Liver (tissue), 9 donors: ENCODE results near the gene DCHS2. TPM values are rescaled to one million over a fixed set of nuclear protein-coding genes. Genes with fewer than 3 reads are reported as not detected.

Experiments
- DNase-seq: peaks from one replicate; pipeline ENCODE4 v3.0.0-alpha.2; 2017; ENCODE audit warnings: low spot score
- H3K27ac ChIP-seq, 2 donors: one replicate each; pipeline ENCODE4 v1.7.0; 2013; ENCODE audit warnings: inconsistent platforms in 2 of 2, low read length in 2 of 2, control low read depth in 1 of 2, low read depth in 1 of 2, mild to moderate bottlenecking in 1 of 2
- H3K27me3 ChIP-seq, 4 donors: one replicate each; pipeline versions ENCODE4 v1.6.1 to v1.7.0; 2013; ENCODE audit warnings: low read length in 3 of 4, inconsistent platforms in 1 of 4, mild to moderate bottlenecking in 1 of 4, moderate library complexity in 1 of 4; ENCODE audit not compliant: control insufficient read depth in 4 of 4, insufficient read depth in 4 of 4
- H3K36me3 ChIP-seq, 4 donors: one replicate each; pipeline versions ENCODE4 v1.6.1 to v1.7.0; 2013; ENCODE audit warnings: low read length in 3 of 4, mild to moderate bottlenecking in 3 of 4, low read depth in 1 of 4, moderate library complexity in 1 of 4; ENCODE audit not compliant: control insufficient read depth in 4 of 4, insufficient read depth in 3 of 4
- H3K4me1 ChIP-seq, 4 donors: one replicate each; pipeline versions ENCODE4 v1.6.1 to v1.7.0; 2013; ENCODE audit warnings: low read length in 3 of 4, mild to moderate bottlenecking in 3 of 4, moderate library complexity in 1 of 4; ENCODE audit not compliant: control insufficient read depth in 4 of 4, insufficient read depth in 4 of 4
- H3K4me3 ChIP-seq, 3 donors: one replicate each; pipeline versions ENCODE4 v1.6.1 to v1.7.0; 2013; ENCODE audit warnings: low read length in 3 of 3, control low read depth in 1 of 3, low read depth in 1 of 3, mild to moderate bottlenecking in 1 of 3
- H3K9ac ChIP-seq, 2 donors: one replicate each; pipeline ENCODE4 v1.7.0; 2013; ENCODE audit warnings: low read length in 2 of 2, mild to moderate bottlenecking in 2 of 2, moderate library complexity in 2 of 2, control low read depth in 1 of 2, low read depth in 1 of 2
- H3K9me3 ChIP-seq, 4 donors: one replicate each; pipeline versions ENCODE4 v1.6.1 to v1.7.0; 2013; ENCODE audit warnings: low read length in 3 of 4; ENCODE audit not compliant: control insufficient read depth in 4 of 4
- EGR1 ChIP-seq, 2 donors: IDR thresholded peaks; 2 replicates each; pipeline ENCODE4 v1.6.1; 2016 to 2018; ENCODE audit warnings: antibody characterized with exemption in 2 of 2, low read depth in 2 of 2
- FOXA1 ChIP-seq: IDR thresholded peaks from 2 replicates; pipeline ENCODE4 v1.6.1; 2016; ENCODE audit warnings: antibody characterized with exemption
- FOXA2 ChIP-seq: IDR thresholded peaks from 2 replicates; pipeline ENCODE4 v1.6.1; 2016; ENCODE audit warnings: antibody characterized with exemption
- HNF4A ChIP-seq, 2 donors: conservative IDR thresholded peaks; 2 replicates each; pipeline ENCODE4 v1.6.1; 2016; ENCODE audit warnings: antibody characterized with exemption in 2 of 2, mild to moderate bottlenecking in 2 of 2
- HNF4G ChIP-seq: IDR thresholded peaks from 2 replicates; pipeline ENCODE4 v1.6.1; 2016; ENCODE audit warnings: antibody characterized with exemption
- NR2F2 ChIP-seq: IDR thresholded peaks from 2 replicates; pipeline ENCODE4 v1.6.1; 2016; ENCODE audit warnings: antibody characterized with exemption
- REST ChIP-seq: IDR thresholded peaks from 2 replicates; pipeline ENCODE4 v1.6.1; 2016; ENCODE audit warnings: antibody characterized with exemption, mild to moderate bottlenecking
- RXRA ChIP-seq, 2 donors: IDR thresholded peaks; 2 replicates each; pipeline ENCODE4 v1.6.1; 2017 to 2018; ENCODE audit warnings: antibody characterized with exemption in 2 of 2, mild to moderate bottlenecking in 1 of 2
- SP1 ChIP-seq: IDR thresholded peaks from 2 replicates; pipeline ENCODE4 v1.6.1; 2018; ENCODE audit warnings: antibody characterized with exemption, mild to moderate bottlenecking
- TAF1 ChIP-seq: conservative IDR thresholded peaks from 2 replicates; pipeline ENCODE4 v1.6.1; 2016; ENCODE audit warnings: antibody characterized with exemption, mild to moderate bottlenecking
- YY1 ChIP-seq: IDR thresholded peaks from 2 replicates; pipeline ENCODE4 v1.6.1; 2016; ENCODE audit warnings: antibody characterized with exemption, mild to moderate bottlenecking
- ZBTB33 ChIP-seq: IDR thresholded peaks from 2 replicates; pipeline ENCODE4 v1.6.1; 2016; ENCODE audit warnings: antibody characterized with exemption
- WGBS: extraction: QIAGEN DNeasy Blood & Tissue Kit; methylation state at CpG from one replicate; pipeline ENCODE4 v1.1.7; 2013; 5-methylcytosine and 5-hydroxymethylcytosine counted together
- polyA plus RNA-seq, 2 donors: library from polyadenylated mRNA; stranded (reverse) in 1 of 2; unstranded in 1 of 2; fragments of 200-250 nt in 1 of 2; fragments of >200 nt in 1 of 2; fragmentation: Nextera tagmentation in 1 of 2; extraction: Ambion mirVana in 1 of 2; gene quantifications; one replicate each; pipeline versions ENCODE4 v1.2.1 to v1.2.3, GENCODE V29; 2013 to 2015
- total RNA-seq, 2 donors: library from RNA; depleted of rRNA; stranded (reverse); fragments of >200 nt; gene quantifications; one replicate each; pipeline ENCODE4 v1.2.3, GENCODE V29; 2014
- TF ChIP-seq, protein P1 (sequence below): fragments of 150-350 bp; IDR thresholded peaks from 2 replicates; pipeline ENCODE4 v1.5.1; 2017; ENCODE audit warnings: improper control_type of control experiment, low read depth, low read length; ENCODE audit not compliant: missing input control
- TF ChIP-seq, protein P2 (sequence below): IDR thresholded peaks from 2 replicates; pipeline ENCODE4 v1.6.1; 2016; ENCODE audit warnings: antibody characterized with exemption
- donor health status: healthy.
- donor health status: healthy.
- donor health status: healthy.
- donor health status: healthy.
- donor health status: healthy.

DCHS2 gene
- total and polyA plus RNA-seq, 4 donors = 0.07 to 0.50 (median 0.09) TPM; not detected in 1

- DNase-seq = no peak
- H3K9me3 ChIP-seq = no peaks in the 10 kb centered on the region
- H3K27ac ChIP-seq = no peak overlapping the region
- H3K9ac ChIP-seq = no peak overlapping the region
- peaks cover 1 to 14% (median 6%) of the 10 kb centered on the region in 4 donors for H3K4me1 ChIP-seq
- H3K27me3 ChIP-seq = no peaks in the 10 kb centered on the region
- no peak overlapping the region for H3K4me3 ChIP-seq
- no peak for TF ChIP-seq NR2F2
- no peak for TF ChIP-seq TAF1
- TF ChIP-seq ZBTB33 = no peak
- TF ChIP-seq SP1 = no peak
- TF ChIP-seq, protein P1, sequence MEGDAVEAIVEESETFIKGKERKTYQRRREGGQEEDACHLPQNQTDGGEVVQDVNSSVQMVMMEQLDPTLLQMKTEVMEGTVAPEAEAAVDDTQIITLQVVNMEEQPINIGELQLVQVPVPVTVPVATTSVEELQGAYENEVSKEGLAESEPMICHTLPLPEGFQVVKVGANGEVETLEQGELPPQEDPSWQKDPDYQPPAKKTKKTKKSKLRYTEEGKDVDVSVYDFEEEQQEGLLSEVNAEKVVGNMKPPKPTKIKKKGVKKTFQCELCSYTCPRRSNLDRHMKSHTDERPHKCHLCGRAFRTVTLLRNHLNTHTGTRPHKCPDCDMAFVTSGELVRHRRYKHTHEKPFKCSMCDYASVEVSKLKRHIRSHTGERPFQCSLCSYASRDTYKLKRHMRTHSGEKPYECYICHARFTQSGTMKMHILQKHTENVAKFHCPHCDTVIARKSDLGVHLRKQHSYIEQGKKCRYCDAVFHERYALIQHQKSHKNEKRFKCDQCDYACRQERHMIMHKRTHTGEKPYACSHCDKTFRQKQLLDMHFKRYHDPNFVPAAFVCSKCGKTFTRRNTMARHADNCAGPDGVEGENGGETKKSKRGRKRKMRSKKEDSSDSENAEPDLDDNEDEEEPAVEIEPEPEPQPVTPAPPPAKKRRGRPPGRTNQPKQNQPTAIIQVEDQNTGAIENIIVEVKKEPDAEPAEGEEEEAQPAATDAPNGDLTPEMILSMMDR = no peak
- TF ChIP-seq FOXA1 = no peak
- no peak for TF ChIP-seq YY1
- TF ChIP-seq RXRA (IDR thresholded peaks at IDR 0.05) = no peak
- no peak for TF ChIP-seq HNF4G
- TF ChIP-seq, protein P2, sequence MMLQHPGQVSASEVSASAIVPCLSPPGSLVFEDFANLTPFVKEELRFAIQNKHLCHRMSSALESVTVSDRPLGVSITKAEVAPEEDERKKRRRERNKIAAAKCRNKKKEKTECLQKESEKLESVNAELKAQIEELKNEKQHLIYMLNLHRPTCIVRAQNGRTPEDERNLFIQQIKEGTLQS = no peak
- TF ChIP-seq EGR1 (IDR thresholded peaks at IDR 0.05; ENCODE audit: low read depth in 2 of 2) = no peak
- TF ChIP-seq FOXA2 = no peak
- TF ChIP-seq REST = no peak
- no peak for TF ChIP-seq HNF4A (conservative IDR thresholded peaks at IDR 0.05)
- WGBS = 83% methylated on average over 2 of the region's 2 CpGs
- no peaks in the 10 kb centered on the region for H3K36me3 ChIP-seq
Measured at GRCh38 chr4:154414371-154414770, 77.2 kb downstream of the DCHS2 start.

DNA sequence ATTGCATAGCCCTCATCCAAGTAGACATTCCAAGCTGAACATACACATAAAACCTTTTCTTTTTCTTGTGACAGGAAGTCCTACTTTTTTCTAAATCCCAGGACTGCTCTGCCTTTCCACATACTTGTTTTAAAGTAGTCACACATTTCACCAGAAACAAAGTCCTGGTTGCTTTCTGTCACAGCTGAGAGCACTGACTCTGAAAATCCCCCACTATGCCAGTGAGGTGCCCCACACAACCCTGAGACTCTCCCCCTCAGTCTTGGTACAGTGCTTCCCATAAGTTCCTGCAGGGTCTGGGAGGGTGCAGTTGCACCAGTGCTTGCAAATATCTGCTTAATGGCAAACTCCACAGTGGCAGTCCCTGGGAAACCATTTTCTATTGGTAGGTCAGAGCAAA, 84.2 kb downstream of the DCHS2 start:
- Histone ChIP-seq H3K9ac (no peak overlapping the region), H3K4me3 (no peak overlapping the region), H3K36me3 (no peaks in the 10 kb centered on the region), H3K4me1 (peaks cover 0 to 3% (median 0%) of the 10 kb centered on the region in 4 donors), H3K27ac (no peak overlapping the region), H3K9me3 (no peaks in the 10 kb centered on the region), H3K27me3 (no peaks in the 10 kb centered on the region)
- TF ChIP-seq FOXA2 = no peak
- DNase-seq = no peak
